Measurements from ENCODE around the gene SPG7.

The SPG7 gene

DNA sequence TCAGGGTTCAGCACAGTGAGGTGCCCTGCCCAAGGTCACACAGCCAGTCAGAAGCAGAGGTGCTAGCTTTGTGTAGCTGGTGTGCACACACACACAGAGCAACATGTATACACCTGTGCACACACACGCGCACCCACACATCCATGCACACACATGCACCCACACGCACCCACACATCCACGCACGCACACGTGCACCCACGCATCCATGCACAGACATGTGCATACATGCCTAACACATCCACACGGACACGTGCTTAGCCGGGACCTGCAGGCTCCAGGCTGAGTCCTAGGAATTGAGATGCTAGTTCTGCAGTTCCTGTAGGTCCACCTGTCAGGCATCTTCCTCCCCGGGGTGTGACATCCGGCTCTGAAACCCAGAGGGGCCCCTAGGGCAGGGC, 92.2 kb downstream of the SPG7 start:
- DNase-seq (ENCODE audit: low read depth, low spot score), result no peak

DNA sequence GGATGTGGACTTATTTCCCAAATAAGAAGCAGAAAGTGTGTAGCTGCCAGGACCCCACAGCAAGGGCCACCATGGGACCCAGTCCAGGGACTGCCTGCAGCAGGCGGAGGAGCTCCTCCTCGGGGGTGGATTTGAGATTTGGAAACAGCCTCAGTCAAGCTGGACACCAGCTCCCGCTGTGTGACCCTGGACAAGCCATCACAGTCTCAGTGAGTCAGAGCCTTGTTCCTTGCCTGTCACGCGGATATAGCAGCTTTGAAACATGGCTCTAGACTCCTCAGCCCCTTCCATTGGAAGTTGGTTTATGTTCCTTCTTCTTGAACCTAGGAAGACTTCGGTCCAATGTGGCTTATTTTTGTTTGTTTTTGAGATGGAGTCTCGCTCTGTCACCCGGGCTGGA, 92.8 kb downstream of the SPG7 start:
- no peak for DNase-seq (ENCODE audit: low read depth, low spot score)

DNA sequence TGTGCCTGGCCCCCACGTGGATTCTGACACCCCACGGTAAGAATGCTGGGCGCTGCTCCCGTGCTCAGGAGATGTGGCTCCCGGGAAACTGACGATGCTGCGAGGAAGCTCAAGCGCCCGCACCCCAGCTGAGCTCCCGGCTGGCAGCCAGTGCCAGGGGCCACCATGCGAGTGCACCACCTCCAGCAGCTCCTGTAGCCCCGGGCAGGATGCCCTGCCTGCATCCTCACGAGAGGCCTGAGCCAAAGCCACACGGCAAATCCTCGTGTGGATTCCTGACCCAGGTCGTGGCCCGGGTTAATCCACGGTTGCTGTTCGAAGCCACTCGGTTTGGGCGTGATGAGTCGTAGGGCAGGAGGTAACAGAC, 93.7 kb downstream of the SPG7 start:
- no peak for DNase-seq (ENCODE audit: low read depth, low spot score)

DNA sequence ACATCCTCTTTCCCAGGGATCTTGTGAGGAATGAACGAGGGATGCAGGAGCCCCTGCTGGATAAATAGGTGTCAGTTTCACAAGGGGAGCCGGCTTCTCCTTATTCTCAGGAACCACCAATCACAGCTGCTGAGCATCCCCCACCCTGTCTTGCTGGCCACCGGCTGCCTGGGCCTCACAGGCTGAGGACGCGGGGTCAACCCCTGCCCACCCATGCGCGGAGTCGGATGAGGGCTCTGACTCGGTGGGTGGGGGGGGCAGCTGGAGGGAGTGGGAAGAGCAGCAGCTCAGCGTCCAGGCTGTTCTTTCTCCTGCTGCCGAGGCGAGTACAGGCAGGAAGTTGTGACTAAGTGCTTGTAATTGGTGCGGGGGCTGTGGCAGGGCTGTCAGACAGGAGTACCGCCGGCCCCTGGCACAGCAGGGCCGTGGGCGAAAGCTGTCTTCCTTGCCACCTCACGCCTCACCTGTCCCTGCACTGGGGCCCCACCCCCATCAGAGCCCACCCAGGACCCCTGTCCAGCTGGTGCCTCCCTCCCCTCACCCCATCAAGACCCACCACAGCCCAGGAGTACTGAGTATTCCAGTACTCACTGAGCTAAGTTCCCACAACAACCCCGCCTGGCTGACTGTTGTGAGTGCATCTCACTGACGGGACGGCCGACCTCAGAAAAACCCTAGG, 94.2 kb downstream of the SPG7 start:
- no peak for DNase-seq (ENCODE audit: low read depth, low spot score)

DNA sequence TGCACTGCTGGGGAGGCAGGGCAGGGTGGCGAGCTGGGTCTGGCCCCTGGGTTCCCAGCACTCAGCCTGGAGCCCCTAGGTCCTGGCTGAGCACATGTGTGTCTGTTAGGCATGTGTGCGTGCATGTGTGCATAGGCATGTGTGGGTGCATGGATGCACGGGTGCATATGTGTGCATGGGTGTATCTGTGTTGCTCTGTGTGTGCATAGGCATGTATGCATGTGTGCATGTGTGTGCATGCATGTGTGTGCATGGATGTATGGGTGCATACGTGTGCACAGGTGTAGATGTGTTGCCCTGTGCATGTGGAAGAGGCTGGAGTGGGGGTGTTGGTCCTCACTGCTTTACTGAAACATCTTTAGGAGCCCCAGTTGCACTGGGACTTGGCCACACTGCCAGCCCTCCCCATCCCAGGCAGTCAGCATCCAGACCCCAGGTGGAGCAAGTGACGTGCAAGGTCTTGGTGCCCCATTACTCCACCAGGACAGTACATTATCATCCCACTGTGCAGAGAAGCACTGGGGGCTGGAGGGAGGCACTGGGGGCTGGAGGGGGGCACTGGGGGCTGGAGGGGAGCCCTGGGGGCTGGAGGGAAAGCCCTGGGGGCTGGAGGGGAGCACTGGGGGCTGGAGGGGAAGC, 94.9 kb downstream of the SPG7 start:
- no peak for DNase-seq (ENCODE audit: low read depth, low spot score)

DNA sequence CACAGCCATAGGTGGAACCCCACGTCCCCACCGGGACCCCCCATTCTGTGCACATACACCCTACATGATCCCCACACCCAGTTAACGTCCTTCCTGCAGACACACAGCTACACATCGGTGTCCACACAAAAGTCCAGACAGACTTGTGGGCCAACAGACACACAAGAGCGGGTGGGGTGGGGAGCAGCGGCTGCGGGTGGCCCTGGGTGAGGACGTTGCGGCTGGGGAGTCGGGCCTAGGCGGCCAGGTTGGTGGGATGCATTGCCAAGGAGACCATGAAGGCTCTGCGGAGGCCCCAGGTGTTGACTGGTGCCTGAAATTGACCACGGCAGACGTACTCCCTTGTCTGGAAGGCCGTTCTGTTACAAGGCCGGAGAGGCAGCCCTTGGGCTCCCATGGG, 96.6 kb downstream of the SPG7 start:
- no peak for DNase-seq (ENCODE audit: low read depth, low spot score)

DNA sequence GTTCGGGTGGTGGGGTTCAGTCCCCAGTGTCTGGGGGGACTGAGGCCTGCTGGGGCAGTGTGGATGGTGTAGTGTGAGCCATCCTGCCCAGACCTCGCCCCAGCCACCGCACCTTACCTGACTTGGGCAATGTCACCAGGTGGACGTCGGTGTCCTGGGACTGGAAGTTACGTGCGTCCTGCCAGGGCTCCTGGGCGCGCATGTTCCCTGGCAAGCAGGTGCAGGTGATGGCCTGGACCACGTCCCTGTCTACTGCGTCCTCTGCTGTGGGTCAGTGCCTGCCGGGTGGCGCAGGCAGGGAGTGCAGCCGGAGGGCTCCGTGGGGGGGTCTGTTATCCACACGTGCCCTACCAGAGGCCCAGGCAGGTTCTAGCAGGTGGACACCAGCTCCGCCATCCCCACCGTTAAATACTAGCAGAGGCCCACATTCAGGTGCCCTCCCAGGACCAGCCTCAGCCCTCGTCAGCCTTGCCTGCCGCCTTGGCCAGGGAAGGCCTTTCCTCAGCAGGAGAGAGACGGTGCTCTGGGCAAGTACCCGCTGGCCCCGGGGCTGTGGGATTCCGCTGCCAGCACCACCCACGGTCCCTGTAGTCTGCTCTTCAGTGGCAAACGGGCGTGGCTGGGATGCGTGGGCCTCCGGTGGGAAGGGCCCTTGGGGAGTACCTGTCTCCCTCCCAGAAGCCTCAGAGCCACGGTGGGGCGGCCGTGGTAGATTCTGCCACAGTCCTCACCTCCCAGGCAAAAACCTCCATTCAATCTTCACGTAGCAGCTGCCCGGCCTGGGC, 97.2 kb downstream of the SPG7 start:
- DNase-seq (ENCODE audit: low read depth, low spot score), result no peak

DNA sequence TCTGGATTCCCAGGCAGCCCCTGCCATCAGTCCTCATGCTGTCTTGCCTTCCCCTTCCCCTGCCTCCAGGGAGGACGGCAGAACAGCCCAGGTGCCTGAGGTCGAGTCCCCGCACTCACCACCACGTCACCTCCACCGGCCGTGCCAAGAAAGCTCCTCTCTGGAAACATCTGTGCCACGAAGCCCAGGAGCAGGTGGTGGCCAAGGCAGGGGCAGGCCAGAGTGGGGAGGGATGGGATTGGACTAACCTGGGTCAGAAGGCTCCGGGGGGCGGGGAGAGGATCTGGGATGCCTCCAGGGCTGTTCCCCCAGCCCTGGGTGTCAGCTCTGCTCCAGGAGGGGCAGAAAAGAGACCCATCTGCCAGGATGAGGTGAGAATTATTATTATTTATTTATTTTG, 97.8 kb downstream of the SPG7 start:
- DNase-seq (ENCODE audit: low read depth, low spot score), result no peak
